IMR-90 (cell line): ENCODE results near the gene LIPE. TPM values are rescaled to one million over a fixed set of nuclear protein-coding genes. Genes with fewer than 3 reads are reported as not detected.

Experiments used
- ATAC-seq: fragments of 200-7000 bp; cut with Tn5 transposase; 2 replicates; pipeline ENCODE4 v1.9.1; 2020; ENCODE audit warnings: low read depth, mild to moderate bottlenecking, moderate library complexity
- BruUV-seq: library from RNA; stranded (reverse); fragments of 400-500 nt; replicated peaks from 2 replicates; lab custom pipeline; 2021; lab: Mats Ljungman, UMichigan
- CTCF ChIA-PET: fragments of 300-600 bp; formaldehyde crosslinking; extraction: SDS; loops from one replicate; lab custom pipeline; 2021; ENCODE audit warnings: antibody characterized with exemption; lab: Yijun Ruan, JAX
- POLR2A ChIA-PET: fragments of 300-600 bp; sonication (Branson Sonifier 250); formaldehyde crosslinking; loops from one replicate; lab custom pipeline; 2022; ENCODE audit warnings: antibody characterized with exemption; ENCODE audit not compliant: unreplicated experiment; lab: Charles Lee
- DNase-seq: peaks from one replicate; pipeline ENCODE4 v3.0.0; 2013
- H2AFZ ChIP-seq: replicated peaks from 2 replicates; pipeline ENCODE3; 2013; ENCODE audit warnings: low read length, mild to moderate bottlenecking; ENCODE audit not compliant: poor library complexity
- H2AK5ac ChIP-seq: 2 replicates; pipeline ENCODE4 v1.6.1; 2013; ENCODE audit warnings: low read depth, low read length, inconsistent platforms
- H2AK9ac ChIP-seq: replicated peaks from 2 replicates; pipeline ENCODE3; 2013; ENCODE audit warnings: mild to moderate bottlenecking, low read depth, low read length, moderate library complexity; ENCODE audit not compliant: poor library complexity
- H2BK120ac ChIP-seq: 2 replicates; pipeline ENCODE4 v1.6.1; 2013; ENCODE audit warnings: low read depth, low read length, inconsistent platforms
- H2BK15ac ChIP-seq: 3 replicates; pipeline ENCODE4 v1.6.1; 2013; ENCODE audit warnings: low read depth, low read length, inconsistent platforms
- H2BK20ac ChIP-seq: 2 replicates; pipeline ENCODE4 v1.6.1; 2013; ENCODE audit warnings: low read depth, mild to moderate bottlenecking, inconsistent platforms, low read length, moderate library complexity
- H2BK5ac ChIP-seq: 2 replicates; pipeline ENCODE4 v1.6.1; 2013; ENCODE audit warnings: mild to moderate bottlenecking, low read depth, low read length, inconsistent platforms; ENCODE audit not compliant: poor library complexity, severe bottlenecking
- H3K14ac ChIP-seq: replicated peaks from 2 replicates; pipeline ENCODE4 v1.6.1; 2013; ENCODE audit warnings: low read depth, low read length, inconsistent platforms
- H3K18ac ChIP-seq: 2 replicates; pipeline ENCODE4 v1.6.1; 2013; ENCODE audit warnings: low read depth, low read length, control low read depth
- H3K23ac ChIP-seq: 2 replicates; pipeline ENCODE4 v1.6.1; 2013; ENCODE audit warnings: low read depth, low read length, inconsistent platforms
- H3K27ac ChIP-seq: 2 replicates; pipeline ENCODE4 v1.5.1; 2013; ENCODE audit warnings: mild to moderate bottlenecking, control low read depth, low read length; ENCODE audit not compliant: insufficient read depth
- H3K27me3 ChIP-seq: 2 replicates; pipeline ENCODE4 v1.6.1; 2013; ENCODE audit warnings: low read length; ENCODE audit not compliant: control insufficient read depth, insufficient read depth
- H3K36me3 ChIP-seq: 2 replicates; pipeline ENCODE4 v1.6.1; 2013; ENCODE audit warnings: low read length, mixed read lengths; ENCODE audit not compliant: control insufficient read depth, insufficient read depth
- H3K4ac ChIP-seq: 2 replicates; pipeline ENCODE4 v1.6.1; 2013; ENCODE audit warnings: low read depth, low read length, inconsistent platforms
- H3K4me1 ChIP-seq: 2 replicates; pipeline ENCODE4 v1.6.1; 2013; ENCODE audit warnings: low read length, mixed read lengths; ENCODE audit not compliant: control insufficient read depth, insufficient read depth
- H3K4me2 ChIP-seq: 2 replicates; pipeline ENCODE4 v1.6.1; 2013; ENCODE audit warnings: low read depth, mild to moderate bottlenecking, control low read depth, low read length, moderate library complexity
- H3K4me3 ChIP-seq: 2 replicates; pipeline ENCODE4 v1.5.1; 2013; ENCODE audit warnings: low read depth, mild to moderate bottlenecking, control low read depth, low read length, moderate library complexity; ENCODE audit not compliant: insufficient read depth
- H3K56ac ChIP-seq: 2 replicates; pipeline ENCODE4 v1.6.1; 2013; ENCODE audit warnings: low read length, inconsistent platforms; ENCODE audit not compliant: insufficient read depth; ENCODE audit errors: extremely low read depth
- H3K79me1 ChIP-seq, 2 experiments: 2 replicates each; pipeline ENCODE4 v1.6.1; 2013; ENCODE audit warnings: low read length in 2 of 2, inconsistent platforms in 1 of 2, low read depth in 1 of 2
- H3K9ac ChIP-seq: 2 replicates; pipeline ENCODE4 v1.6.1; 2013; ENCODE audit warnings: low read depth, low read length, control low read depth
- H3K9me1 ChIP-seq: 2 replicates; pipeline ENCODE4 v1.6.1; 2013; ENCODE audit warnings: low read length, inconsistent platforms; ENCODE audit not compliant: insufficient read depth
- H3K9me3 ChIP-seq: 2 replicates; pipeline ENCODE4 v1.6.1; 2013; ENCODE audit warnings: low read length; ENCODE audit not compliant: control insufficient read depth, insufficient read depth
- H4K20me1 ChIP-seq: 2 replicates; pipeline ENCODE4 v1.6.1; 2013; ENCODE audit warnings: low read length, inconsistent platforms; ENCODE audit not compliant: insufficient read depth
- H4K5ac ChIP-seq: 2 replicates; pipeline ENCODE4 v1.6.1; 2013; ENCODE audit warnings: mild to moderate bottlenecking, low read depth, low read length, control low read depth
- H4K8ac ChIP-seq, 2 experiments: 2 replicates each; pipeline ENCODE4 v1.6.1; 2013; ENCODE audit warnings: low read depth in 2 of 2, low read length in 2 of 2, control low read depth in 1 of 2, inconsistent platforms in 1 of 2
- H4K91ac ChIP-seq: 2 replicates; pipeline ENCODE4 v1.6.1; 2013; ENCODE audit warnings: low read depth, low read length, inconsistent platforms; ENCODE audit not compliant: insufficient read depth
- CHD1 ChIP-seq: IDR thresholded peaks from 2 replicates; pipeline ENCODE4 v1.6.1; 2012; ENCODE audit warnings: low read depth, low read length, improper control_type of control experiment
- FOS ChIP-seq: fragments of 150-350 bp; IDR thresholded peaks from 2 replicates; pipeline ENCODE4 v1.6.1; 2016; ENCODE audit warnings: low read depth, low read length
- MAFK ChIP-seq: IDR thresholded peaks from 2 replicates; pipeline ENCODE4 v1.6.1; 2012; ENCODE audit warnings: low read depth, low read length, improper control_type of control experiment
- NFE2L2 ChIP-seq: fragments of 150-350 bp; IDR thresholded peaks from 2 replicates; pipeline ENCODE4 v1.6.1; 2016; ENCODE audit warnings: low read depth, mild to moderate bottlenecking, low read length
- POLR2A ChIP-seq: IDR thresholded peaks from 2 replicates; pipeline ENCODE4 v1.6.1; 2012; ENCODE audit warnings: mild to moderate bottlenecking, low read depth, low read length
- RAD21 ChIP-seq: IDR thresholded peaks from 2 replicates; pipeline ENCODE4 v1.6.1; 2012; ENCODE audit warnings: low read length, improper control_type of control experiment
- RCOR1 ChIP-seq: IDR thresholded peaks from 2 replicates; pipeline ENCODE4 v1.6.1; 2012; ENCODE audit warnings: mild to moderate bottlenecking, low read length, improper control_type of control experiment; ENCODE audit not compliant: insufficient replicate concordance
- SMC3 ChIP-seq: fragments of 150-350 bp; IDR thresholded peaks from 2 replicates; pipeline ENCODE4 v1.6.1; 2016; ENCODE audit warnings: low read depth, mild to moderate bottlenecking, antibody characterized with exemption, low read length, moderate library complexity
- WGBS, 2 experiments: methylation state at CpG; one replicate each; pipeline versions ENCODE4 v1.1.5 to v1.1.7; 2013; ENCODE audit warnings: missing lambda C conversion rate in 2 of 2; ENCODE audit not compliant: insufficient read length in 1 of 2; ENCODE audit errors: extremely low coverage in 2 of 2; 5-methylcytosine and 5-hydroxymethylcytosine counted together
- dilution Hi-C: fragments of 300-500 bp; cut with HindIII; formaldehyde crosslinking; loops from one replicate; pipeline ENCODE4 v1.14.3; 2018; ENCODE audit warnings: low sequenced_read_pairs; ENCODE audit not compliant: unreplicated experiment
- in situ Hi-C: fragments of 300-500 bp; cut with MboI; formaldehyde crosslinking; loops from 3 replicates; pipeline ENCODE4 v1.14.3; 2019; ENCODE audit warnings: low sequenced_read_pairs, inconsistent platforms, mixed read lengths
- intact Hi-C: fragments of 100-400 bp; cut with micrococcal nuclease; formaldehyde crosslinking; loops from 2 replicates; pipeline ENCODE4 v1.10.0; 2022
- polyA plus RNA-seq, 3 experiments: library from polyadenylated mRNA; depleted of rRNA; stranded (reverse); fragments of >200 nt; gene quantifications; 2 replicates each; pipeline ENCODE4 v1.2.3, GENCODE V29; 2012; ENCODE audit warnings: low replicate concordance in 1 of 3
- total RNA-seq: library from RNA; depleted of rRNA; stranded (reverse); fragments of >200 nt; gene quantifications from 2 replicates; pipeline ENCODE4 v1.2.3, GENCODE V29; 2012
- TF ChIP-seq, protein P1 (sequence below): fragments of 150-350 bp; IDR thresholded peaks from 2 replicates; pipeline ENCODE4 v1.6.1; 2017; ENCODE audit warnings: mild to moderate bottlenecking, antibody characterized with exemption, low read length, low read depth

Gene LIPE
- total and polyA plus RNA-seq, 2 of the 4 experiments (the other 2 are of a cell fraction), result 1.1 to 5.4 TPM

DNA sequence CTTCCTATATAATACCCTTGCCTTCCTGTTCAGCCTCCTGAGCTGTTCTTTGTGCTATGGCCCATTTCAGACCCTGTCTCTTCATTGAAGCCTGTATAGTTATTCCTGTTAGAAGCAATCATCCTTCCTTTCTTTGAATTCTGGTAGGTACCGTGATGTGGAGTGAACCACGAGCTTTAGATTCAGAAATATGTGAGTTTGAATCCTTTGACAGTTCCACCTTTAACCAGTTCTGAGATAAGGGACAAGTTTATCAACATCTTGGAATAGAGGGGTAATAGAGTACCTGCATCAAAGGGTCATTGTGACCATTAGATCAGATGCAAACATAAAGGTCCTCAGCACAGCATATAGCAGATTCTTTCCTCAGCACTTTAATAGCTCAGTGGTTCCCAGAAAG, 27.9 kb upstream of the LIPE start:
- Histone ChIP-seq H4K91ac (no peak overlapping the region), H3K4ac (no peak overlapping the region), H3K36me3 (no peaks in the 10 kb centered on the region), H3K4me1 (no peaks in the 10 kb centered on the region), H3K9ac (no peak overlapping the region), H3K18ac (no peak overlapping the region), H3K4me3 (no peak overlapping the region), H3K4me2 (no peak overlapping the region), H4K5ac (no peak overlapping the region), H2BK15ac (no peak overlapping the region), H2AK9ac (no peak overlapping the region), H3K27me3 (peaks cover 21% of the 10 kb centered on the region), H3K9me1 (no peaks in the 10 kb centered on the region), H3K9me3 (no peaks in the 10 kb centered on the region), H4K20me1 (no peaks in the 10 kb centered on the region; the same call in 1 of the 2 replicates), H3K79me1 (no peaks in the 10 kb centered on the region), H2AK5ac (no peak overlapping the region), H2AFZ (no peak overlapping the region), H3K27ac (no peak overlapping the region), H3K14ac (no peak overlapping the region), H4K8ac (no peak overlapping the region), H3K56ac (no peak overlapping the region), H2BK120ac (no peak overlapping the region), H2BK5ac (no peak overlapping the region), H3K23ac (no peak overlapping the region), H2BK20ac (no peak overlapping the region)
- in situ Hi-C loops, result no loop called here
- POLR2A ChIA-PET, result no interaction called here
- no peak for DNase-seq
- dilution Hi-C loops, result no loop called here
- WGBS, 2 experiments, result no CpG with 5 or more reads among the region's 2 CpGs
- intact Hi-C loops, result no loop called here
- ATAC-seq, result no peak
- BruUV-seq, result no TSS peak
- TF ChIP-seq SMC3 (no peak), RAD21 (no peak), CHD1 (no peak), POLR2A (no peak), RCOR1 (no peak), FOS (no peak), NFE2L2 (no peak), MAFK (no peak)
- TF ChIP-seq, protein P1, sequence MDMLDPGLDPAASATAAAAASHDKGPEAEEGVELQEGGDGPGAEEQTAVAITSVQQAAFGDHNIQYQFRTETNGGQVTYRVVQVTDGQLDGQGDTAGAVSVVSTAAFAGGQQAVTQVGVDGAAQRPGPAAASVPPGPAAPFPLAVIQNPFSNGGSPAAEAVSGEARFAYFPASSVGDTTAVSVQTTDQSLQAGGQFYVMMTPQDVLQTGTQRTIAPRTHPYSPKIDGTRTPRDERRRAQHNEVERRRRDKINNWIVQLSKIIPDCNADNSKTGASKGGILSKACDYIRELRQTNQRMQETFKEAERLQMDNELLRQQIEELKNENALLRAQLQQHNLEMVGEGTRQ, result no peak
- CTCF ChIA-PET, result interaction anchor here (0.6 to 0.7 kb wide), 2 partner anchors 442 to 752 kb away, joined by 6 read pairs; no protein-coding TSS in a partner anchor
